ENCODE measurements around the gene ANXA7.

The ANXA7 gene

DNA sequence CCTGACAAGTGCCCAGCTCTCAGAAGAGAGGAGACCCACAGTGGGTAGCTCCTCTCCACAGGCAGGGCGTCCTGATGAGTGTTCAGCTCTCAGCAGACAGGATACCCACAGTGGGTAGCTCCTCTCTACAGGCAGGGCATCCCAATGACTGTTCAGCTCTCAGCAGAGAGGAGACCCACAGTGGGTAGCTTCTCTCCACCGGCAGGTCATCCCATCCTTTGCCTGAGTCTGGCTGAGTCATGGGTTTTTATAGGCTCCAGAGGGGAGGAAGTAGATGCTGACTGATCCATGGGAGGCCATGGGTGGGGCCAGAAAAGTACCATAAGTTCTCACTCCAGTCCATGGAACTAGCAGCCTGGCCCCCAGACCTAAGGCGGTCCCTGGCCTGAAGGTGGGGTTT, 73.7 kb downstream of the ANXA7 start:
- TF ChIP-seq, protein P1, sequence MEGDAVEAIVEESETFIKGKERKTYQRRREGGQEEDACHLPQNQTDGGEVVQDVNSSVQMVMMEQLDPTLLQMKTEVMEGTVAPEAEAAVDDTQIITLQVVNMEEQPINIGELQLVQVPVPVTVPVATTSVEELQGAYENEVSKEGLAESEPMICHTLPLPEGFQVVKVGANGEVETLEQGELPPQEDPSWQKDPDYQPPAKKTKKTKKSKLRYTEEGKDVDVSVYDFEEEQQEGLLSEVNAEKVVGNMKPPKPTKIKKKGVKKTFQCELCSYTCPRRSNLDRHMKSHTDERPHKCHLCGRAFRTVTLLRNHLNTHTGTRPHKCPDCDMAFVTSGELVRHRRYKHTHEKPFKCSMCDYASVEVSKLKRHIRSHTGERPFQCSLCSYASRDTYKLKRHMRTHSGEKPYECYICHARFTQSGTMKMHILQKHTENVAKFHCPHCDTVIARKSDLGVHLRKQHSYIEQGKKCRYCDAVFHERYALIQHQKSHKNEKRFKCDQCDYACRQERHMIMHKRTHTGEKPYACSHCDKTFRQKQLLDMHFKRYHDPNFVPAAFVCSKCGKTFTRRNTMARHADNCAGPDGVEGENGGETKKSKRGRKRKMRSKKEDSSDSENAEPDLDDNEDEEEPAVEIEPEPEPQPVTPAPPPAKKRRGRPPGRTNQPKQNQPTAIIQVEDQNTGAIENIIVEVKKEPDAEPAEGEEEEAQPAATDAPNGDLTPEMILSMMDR (conservative IDR thresholded peaks at IDR 0.05; ENCODE audit: low read depth, low read length) = no peak
- no peak overlapping the region for H3K9ac ChIP-seq
- H3K27ac ChIP-seq = no peak overlapping the region
- H3K4me3 ChIP-seq (IDR thresholded peaks at IDR 0.05; ENCODE audit: insufficient read depth, low read depth, low read length) = no peak overlapping the region
- H2AFZ ChIP-seq (ENCODE audit: low read depth) = no peak overlapping the region
- H3K27me3 ChIP-seq (ENCODE audit: insufficient read depth, low read depth) = no peaks in the 10 kb centered on the region
- no peaks in the 10 kb centered on the region for H3K36me3 ChIP-seq (ENCODE audit: insufficient read depth)
- H3K79me2 ChIP-seq (ENCODE audit: insufficient read depth, low read depth) = no peaks in the 10 kb centered on the region
- no peak overlapping the region for H3K4me2 ChIP-seq
- H3K4me1 ChIP-seq (ENCODE audit: low read depth, poor library complexity, severe bottlenecking) = no peaks in the 10 kb centered on the region
- H4K20me1 ChIP-seq (ENCODE audit: insufficient read depth) = no peaks in the 10 kb centered on the region

DNA sequence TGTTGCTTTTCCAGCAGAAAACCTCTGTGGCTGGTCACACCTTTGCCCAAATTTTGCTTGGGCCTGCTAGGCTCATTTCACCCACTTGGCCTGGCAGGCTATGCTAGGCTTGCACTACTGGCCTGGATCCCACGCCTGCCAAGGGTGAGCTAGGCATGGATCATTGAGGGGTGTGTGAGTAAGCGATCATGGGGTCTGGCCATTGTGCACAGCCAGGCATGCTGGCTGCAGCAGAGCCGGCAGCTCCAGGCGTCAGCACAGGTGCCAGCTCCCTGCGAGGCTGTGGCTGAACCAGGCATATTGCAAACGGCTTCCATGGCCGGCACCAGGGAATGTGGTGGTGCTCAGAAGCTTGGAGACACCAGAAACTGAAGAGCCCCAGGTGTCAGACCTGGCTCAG, 74.4 kb downstream of the ANXA7 start:
- Histone ChIP-seq H3K27me3 (ENCODE audit: insufficient read depth, low read depth) (no peaks in the 10 kb centered on the region), H3K4me3 (IDR thresholded peaks at IDR 0.05; ENCODE audit: insufficient read depth, low read depth, low read length) (no peak overlapping the region), H3K79me2 (ENCODE audit: insufficient read depth, low read depth) (no peaks in the 10 kb centered on the region), H3K4me1 (ENCODE audit: low read depth, poor library complexity, severe bottlenecking) (no peaks in the 10 kb centered on the region), H3K27ac (no peak overlapping the region), H3K36me3 (ENCODE audit: insufficient read depth) (no peaks in the 10 kb centered on the region), H2AFZ (ENCODE audit: low read depth) (no peak overlapping the region), H3K4me2 (no peak overlapping the region), H3K9ac (no peak overlapping the region), H4K20me1 (ENCODE audit: insufficient read depth) (no peaks in the 10 kb centered on the region)
- TF ChIP-seq, protein P1 (conservative IDR thresholded peaks at IDR 0.05; ENCODE audit: low read depth, low read length) = no peak

DNA sequence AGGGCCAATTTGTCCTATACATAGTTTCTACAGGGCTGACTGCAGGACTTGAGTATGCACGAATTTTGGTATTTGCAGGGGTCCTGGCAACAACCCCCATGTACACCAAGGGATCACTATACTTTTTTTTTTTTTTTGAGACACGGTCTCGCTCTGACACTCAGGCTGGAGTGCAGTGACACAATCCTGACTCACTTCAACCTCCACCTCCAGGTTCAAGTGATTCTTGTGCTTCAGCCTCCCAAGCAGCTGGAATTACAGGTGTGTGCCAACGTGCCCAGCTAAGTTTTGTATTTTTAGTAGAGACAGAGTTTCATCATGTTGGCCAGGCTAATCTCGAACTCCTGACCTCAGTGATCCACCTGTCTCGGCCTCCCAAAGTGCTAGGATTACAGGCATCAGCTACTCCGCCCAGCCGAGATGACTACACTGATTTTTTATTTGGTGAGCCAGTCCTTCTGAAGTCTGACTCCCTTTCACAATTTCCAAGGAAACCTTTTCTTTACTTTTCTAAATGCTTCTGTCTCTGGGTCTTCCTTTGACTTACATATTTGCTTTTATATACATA, 75.0 kb downstream of the ANXA7 start:
- no peaks in the 10 kb centered on the region for H4K20me1 ChIP-seq (ENCODE audit: insufficient read depth)
- H3K79me2 ChIP-seq (ENCODE audit: insufficient read depth, low read depth) = no peaks in the 10 kb centered on the region
- no peak overlapping the region for H3K9ac ChIP-seq
- H3K4me3 ChIP-seq (IDR thresholded peaks at IDR 0.05; ENCODE audit: insufficient read depth, low read depth, low read length) = no peak overlapping the region
- H3K27me3 ChIP-seq (ENCODE audit: insufficient read depth, low read depth) = no peaks in the 10 kb centered on the region
- H3K4me2 ChIP-seq = no peak overlapping the region
- no peak overlapping the region for H3K27ac ChIP-seq
- no peak overlapping the region for H2AFZ ChIP-seq (ENCODE audit: low read depth)
- TF ChIP-seq, protein P1 (conservative IDR thresholded peaks at IDR 0.05; ENCODE audit: low read depth, low read length) = no peak
- no peaks in the 10 kb centered on the region for H3K4me1 ChIP-seq (ENCODE audit: low read depth, poor library complexity, severe bottlenecking)
- no peaks in the 10 kb centered on the region for H3K36me3 ChIP-seq (ENCODE audit: insufficient read depth)

DNA sequence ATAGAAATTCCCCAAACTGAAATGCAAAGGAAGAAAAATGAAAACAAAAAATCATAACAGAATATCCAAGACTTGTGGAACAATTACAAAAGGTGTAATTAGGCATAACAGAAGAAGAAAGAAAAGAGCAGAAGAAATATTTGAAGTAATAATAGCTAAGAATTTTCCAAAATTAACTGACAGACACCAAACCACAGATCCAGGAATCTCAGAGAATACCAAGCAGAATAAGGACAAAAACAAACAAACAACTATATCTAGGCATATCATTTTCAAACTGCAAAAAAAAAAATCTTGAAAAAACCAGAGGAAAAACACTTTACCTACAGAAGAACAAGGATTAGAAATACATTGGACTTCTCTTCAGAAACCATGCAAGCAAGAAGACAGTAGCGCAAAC, 80.7 kb downstream of the ANXA7 start:
- Histone ChIP-seq H2AFZ (ENCODE audit: low read depth) (no peak overlapping the region), H3K27ac (no peak overlapping the region), H3K4me2 (no peak overlapping the region), H3K79me2 (ENCODE audit: insufficient read depth, low read depth) (no peaks in the 10 kb centered on the region), H3K4me3 (IDR thresholded peaks at IDR 0.05; ENCODE audit: insufficient read depth, low read depth, low read length) (no peak overlapping the region), H3K27me3 (ENCODE audit: insufficient read depth, low read depth) (no peaks in the 10 kb centered on the region), H3K9ac (no peak overlapping the region), H3K36me3 (ENCODE audit: insufficient read depth) (no peaks in the 10 kb centered on the region), H4K20me1 (ENCODE audit: insufficient read depth) (no peaks in the 10 kb centered on the region), H3K4me1 (ENCODE audit: low read depth, poor library complexity, severe bottlenecking) (no peaks in the 10 kb centered on the region)
- TF ChIP-seq, protein P1 (conservative IDR thresholded peaks at IDR 0.05; ENCODE audit: low read depth, low read length) = no peak
